Astrocyte (in vitro differentiated cells and primary cell): ENCODE results near the gene ITPK1. TPM values are rescaled to one million over a fixed set of nuclear protein-coding genes. Genes with fewer than 3 reads are reported as not detected.

Experiments used
- DNase-seq: peaks from one replicate; pipeline ENCODE4 v3.0.0-alpha.2; 2010; ENCODE audit warnings: low read depth
- FAIRE-seq: peaks from 2 replicates; lab custom pipeline; 2011; peaks lifted over from hg19 to GRCh38; lab: Jason Lieb, UNC
- H2AFZ ChIP-seq: 2 replicates; pipeline ENCODE4 v1.6.0; 2012; ENCODE audit warnings: low read depth, low read length, inconsistent platforms
- H3K27ac ChIP-seq: 2 replicates; pipeline ENCODE4 v1.5.1; 2011; ENCODE audit warnings: low read depth, low read length, inconsistent platforms
- H3K27me3 ChIP-seq: 2 replicates; pipeline ENCODE4 v1.6.0; 2011; ENCODE audit warnings: low read length, inconsistent platforms; ENCODE audit not compliant: insufficient read depth
- H3K36me3 ChIP-seq: 2 replicates; pipeline ENCODE4 v1.5.1; 2011; ENCODE audit warnings: low read length, inconsistent platforms; ENCODE audit not compliant: insufficient read depth
- H3K4me1 ChIP-seq: 2 replicates; pipeline ENCODE4 v1.5.1; 2011; ENCODE audit warnings: low read length, inconsistent platforms; ENCODE audit not compliant: insufficient read depth
- H3K4me2 ChIP-seq: 2 replicates; pipeline ENCODE4 v1.6.0; 2012; ENCODE audit warnings: low read length, inconsistent platforms
- H3K4me3 ChIP-seq: 2 replicates; pipeline ENCODE4 v1.5.1; 2011; ENCODE audit warnings: low read depth, mild to moderate bottlenecking, low read length, inconsistent platforms; ENCODE audit not compliant: insufficient read depth
- H3K79me2 ChIP-seq: 2 replicates; pipeline ENCODE4 v1.6.0; 2012; ENCODE audit warnings: mild to moderate bottlenecking, low read length, inconsistent platforms; ENCODE audit not compliant: insufficient read depth
- H3K9ac ChIP-seq: 2 replicates; pipeline ENCODE4 v1.6.0; 2012; ENCODE audit warnings: mild to moderate bottlenecking, low read length, inconsistent platforms
- H3K9me3 ChIP-seq: 2 replicates; pipeline ENCODE4 v1.5.1; 2012; ENCODE audit warnings: low read depth, mild to moderate bottlenecking, low read length, inconsistent platforms; ENCODE audit not compliant: insufficient read depth
- H4K20me1 ChIP-seq: 2 replicates; pipeline ENCODE4 v1.6.0; 2012; ENCODE audit warnings: low read length, inconsistent platforms; ENCODE audit not compliant: insufficient read depth
- H3K27ac Mint-ChIP-seq: one replicate; pipeline ENCODE4 v1.8.0; 2021; ENCODE audit warnings: mild to moderate bottlenecking, mixed read lengths; ENCODE audit not compliant: unreplicated experiment
- H3K27me3 Mint-ChIP-seq: one replicate; pipeline ENCODE4 v1.8.0; 2021; ENCODE audit warnings: low read depth, mixed read lengths; ENCODE audit not compliant: unreplicated experiment
- H3K36me3 Mint-ChIP-seq: one replicate; pipeline ENCODE4 v1.8.0; 2021; ENCODE audit warnings: low read depth, mixed read lengths; ENCODE audit not compliant: unreplicated experiment
- H3K4me1 Mint-ChIP-seq: one replicate; pipeline ENCODE4 v1.8.0; 2021; ENCODE audit warnings: low read depth, mixed read lengths; ENCODE audit not compliant: unreplicated experiment
- H3K4me3 Mint-ChIP-seq: one replicate; pipeline ENCODE4 v1.8.0; 2021; ENCODE audit warnings: mild to moderate bottlenecking, moderate library complexity, mixed read lengths; ENCODE audit not compliant: unreplicated experiment
- H3K9me3 Mint-ChIP-seq: one replicate; pipeline ENCODE4 v1.8.0; 2021; ENCODE audit warnings: mild to moderate bottlenecking, mixed read lengths; ENCODE audit not compliant: unreplicated experiment
- CTCF ChIP-seq: IDR thresholded peaks from 2 replicates; pipeline ENCODE4 v1.5.1; 2011; ENCODE audit warnings: low read depth, mild to moderate bottlenecking, inconsistent platforms, low read length, moderate library complexity; ENCODE audit not compliant: insufficient read depth
- EZH2 ChIP-seq: IDR thresholded peaks from 2 replicates; pipeline ENCODE4 v1.6.1; 2012; ENCODE audit warnings: mild to moderate bottlenecking, low read length, inconsistent platforms; ENCODE audit not compliant: insufficient read depth
- total RNA-seq: library from RNA; stranded (reverse); gene quantifications from 2 replicates; pipeline ENCODE4 v1.2.1, GENCODE V29; 2021

ITPK1 gene
- total RNA-seq, 1 donor from 2014 or later: 13.0 TPM

GRCh38 chr14:93156693-93157369, 41.1 kb upstream of the ITPK1 start:
- no peak overlapping the region for H3K4me2 ChIP-seq
- Mint-ChIP-seq H3K27me3 (peaks cover 2% of the 10 kb centered on the region), H3K36me3 (no peaks in the 10 kb centered on the region), H3K27ac (no peak overlapping the region), H3K4me3 (no peak overlapping the region), H3K9me3 (no peaks in the 10 kb centered on the region), H3K4me1 (no peaks in the 10 kb centered on the region)
- DNase-seq (no peak), FAIRE-seq (no peak)
- TF ChIP-seq EZH2 (no peak), CTCF (no peak)
- no peak overlapping the region for H2AFZ ChIP-seq
- no peaks in the 10 kb centered on the region for H3K9me3 ChIP-seq
- H3K79me2 ChIP-seq: no peaks in the 10 kb centered on the region
- no peak overlapping the region for H3K9ac ChIP-seq
- H3K27ac ChIP-seq: no peak overlapping the region
- no peaks in the 10 kb centered on the region for H4K20me1 ChIP-seq
- no peaks in the 10 kb centered on the region for H3K36me3 ChIP-seq
- no peaks in the 10 kb centered on the region for H3K27me3 ChIP-seq
- H3K4me1 ChIP-seq: no peaks in the 10 kb centered on the region
- no peak overlapping the region for H3K4me3 ChIP-seq

- H3K27ac Mint-ChIP-seq: no peak overlapping the region
- no peaks in the 10 kb centered on the region for H3K36me3 ChIP-seq
- H3K4me3 Mint-ChIP-seq: no peak overlapping the region
Measured at GRCh38 chr14:93155667-93156066, 39.9 kb upstream of the ITPK1 start.

More at GRCh38 chr14:93155667-93156066, 39.9 kb upstream of the ITPK1 start:
- H3K79me2 ChIP-seq: no peaks in the 10 kb centered on the region
- H4K20me1 ChIP-seq: no peaks in the 10 kb centered on the region
- no peaks in the 10 kb centered on the region for H3K36me3 Mint-ChIP-seq
- FAIRE-seq: no peak
- H3K4me1 Mint-ChIP-seq: no peaks in the 10 kb centered on the region
- H3K9me3 ChIP-seq: no peaks in the 10 kb centered on the region
- no peak overlapping the region for H2AFZ ChIP-seq
- H3K4me2 ChIP-seq: no peak overlapping the region
- H3K4me1 ChIP-seq: no peaks in the 10 kb centered on the region
- no peak overlapping the region for H3K9ac ChIP-seq
- peaks cover 2% of the 10 kb centered on the region for H3K27me3 Mint-ChIP-seq
- no peaks in the 10 kb centered on the region for H3K27me3 ChIP-seq
- H3K27ac ChIP-seq: no peak overlapping the region
- no peak for TF ChIP-seq CTCF
- no peak for TF ChIP-seq EZH2
- H3K9me3 Mint-ChIP-seq: no peaks in the 10 kb centered on the region
- no peak for DNase-seq
- no peak overlapping the region for H3K4me3 ChIP-seq
